IMR-90 (cell line): ENCODE measurements around the gene MYL10. TPM values are rescaled to one million over a fixed set of nuclear protein-coding genes. Genes with fewer than 3 reads are reported as not detected.

Source experiments
- ATAC-seq: fragments of 200-7000 bp; cut with Tn5 transposase; 2 replicates; pipeline ENCODE4 v1.9.1; 2020; ENCODE audit warnings: low read depth, mild to moderate bottlenecking, moderate library complexity
- BruUV-seq: library from RNA; stranded (reverse); fragments of 400-500 nt; replicated peaks from 2 replicates; lab custom pipeline; 2021; lab: Mats Ljungman, UMichigan
- CTCF ChIA-PET: fragments of 300-600 bp; formaldehyde crosslinking; extraction: SDS; loops from one replicate; lab custom pipeline; 2021; ENCODE audit warnings: antibody characterized with exemption; lab: Yijun Ruan, JAX
- POLR2A ChIA-PET: fragments of 300-600 bp; sonication (Branson Sonifier 250); formaldehyde crosslinking; loops from one replicate; lab custom pipeline; 2022; ENCODE audit warnings: antibody characterized with exemption; ENCODE audit not compliant: unreplicated experiment; lab: Charles Lee
- DNase-seq: peaks from one replicate; pipeline ENCODE4 v3.0.0; 2013
- H2AFZ ChIP-seq: replicated peaks from 2 replicates; pipeline ENCODE3; 2013; ENCODE audit warnings: low read length, mild to moderate bottlenecking; ENCODE audit not compliant: poor library complexity
- H2AK5ac ChIP-seq: 2 replicates; pipeline ENCODE4 v1.6.1; 2013; ENCODE audit warnings: low read depth, low read length, inconsistent platforms
- H2AK9ac ChIP-seq: replicated peaks from 2 replicates; pipeline ENCODE3; 2013; ENCODE audit warnings: mild to moderate bottlenecking, low read depth, low read length, moderate library complexity; ENCODE audit not compliant: poor library complexity
- H2BK120ac ChIP-seq: 2 replicates; pipeline ENCODE4 v1.6.1; 2013; ENCODE audit warnings: low read depth, low read length, inconsistent platforms
- H2BK15ac ChIP-seq: 3 replicates; pipeline ENCODE4 v1.6.1; 2013; ENCODE audit warnings: low read depth, low read length, inconsistent platforms
- H2BK20ac ChIP-seq: 2 replicates; pipeline ENCODE4 v1.6.1; 2013; ENCODE audit warnings: low read depth, mild to moderate bottlenecking, inconsistent platforms, low read length, moderate library complexity
- H2BK5ac ChIP-seq: 2 replicates; pipeline ENCODE4 v1.6.1; 2013; ENCODE audit warnings: mild to moderate bottlenecking, low read depth, low read length, inconsistent platforms; ENCODE audit not compliant: poor library complexity, severe bottlenecking
- H3K14ac ChIP-seq: replicated peaks from 2 replicates; pipeline ENCODE4 v1.6.1; 2013; ENCODE audit warnings: low read depth, low read length, inconsistent platforms
- H3K18ac ChIP-seq: 2 replicates; pipeline ENCODE4 v1.6.1; 2013; ENCODE audit warnings: low read depth, low read length, control low read depth
- H3K23ac ChIP-seq: 2 replicates; pipeline ENCODE4 v1.6.1; 2013; ENCODE audit warnings: low read depth, low read length, inconsistent platforms
- H3K27ac ChIP-seq: 2 replicates; pipeline ENCODE4 v1.5.1; 2013; ENCODE audit warnings: mild to moderate bottlenecking, control low read depth, low read length; ENCODE audit not compliant: insufficient read depth
- H3K27me3 ChIP-seq: 2 replicates; pipeline ENCODE4 v1.6.1; 2013; ENCODE audit warnings: low read length; ENCODE audit not compliant: control insufficient read depth, insufficient read depth
- H3K36me3 ChIP-seq: 2 replicates; pipeline ENCODE4 v1.6.1; 2013; ENCODE audit warnings: low read length, mixed read lengths; ENCODE audit not compliant: control insufficient read depth, insufficient read depth
- H3K4ac ChIP-seq: 2 replicates; pipeline ENCODE4 v1.6.1; 2013; ENCODE audit warnings: low read depth, low read length, inconsistent platforms
- H3K4me1 ChIP-seq: 2 replicates; pipeline ENCODE4 v1.6.1; 2013; ENCODE audit warnings: low read length, mixed read lengths; ENCODE audit not compliant: control insufficient read depth, insufficient read depth
- H3K4me2 ChIP-seq: 2 replicates; pipeline ENCODE4 v1.6.1; 2013; ENCODE audit warnings: low read depth, mild to moderate bottlenecking, control low read depth, low read length, moderate library complexity
- H3K4me3 ChIP-seq: 2 replicates; pipeline ENCODE4 v1.5.1; 2013; ENCODE audit warnings: low read depth, mild to moderate bottlenecking, control low read depth, low read length, moderate library complexity; ENCODE audit not compliant: insufficient read depth
- H3K56ac ChIP-seq: 2 replicates; pipeline ENCODE4 v1.6.1; 2013; ENCODE audit warnings: low read length, inconsistent platforms; ENCODE audit not compliant: insufficient read depth; ENCODE audit errors: extremely low read depth
- H3K79me1 ChIP-seq, 2 experiments: 2 replicates each; pipeline ENCODE4 v1.6.1; 2013; ENCODE audit warnings: low read length in 2 of 2, inconsistent platforms in 1 of 2, low read depth in 1 of 2
- H3K9ac ChIP-seq: 2 replicates; pipeline ENCODE4 v1.6.1; 2013; ENCODE audit warnings: low read depth, low read length, control low read depth
- H3K9me1 ChIP-seq: 2 replicates; pipeline ENCODE4 v1.6.1; 2013; ENCODE audit warnings: low read length, inconsistent platforms; ENCODE audit not compliant: insufficient read depth
- H3K9me3 ChIP-seq: 2 replicates; pipeline ENCODE4 v1.6.1; 2013; ENCODE audit warnings: low read length; ENCODE audit not compliant: control insufficient read depth, insufficient read depth
- H4K20me1 ChIP-seq: 2 replicates; pipeline ENCODE4 v1.6.1; 2013; ENCODE audit warnings: low read length, inconsistent platforms; ENCODE audit not compliant: insufficient read depth
- H4K5ac ChIP-seq: 2 replicates; pipeline ENCODE4 v1.6.1; 2013; ENCODE audit warnings: mild to moderate bottlenecking, low read depth, low read length, control low read depth
- H4K8ac ChIP-seq, 2 experiments: 2 replicates each; pipeline ENCODE4 v1.6.1; 2013; ENCODE audit warnings: low read depth in 2 of 2, low read length in 2 of 2, control low read depth in 1 of 2, inconsistent platforms in 1 of 2
- H4K91ac ChIP-seq: 2 replicates; pipeline ENCODE4 v1.6.1; 2013; ENCODE audit warnings: low read depth, low read length, inconsistent platforms; ENCODE audit not compliant: insufficient read depth
- CEBPB ChIP-seq: IDR thresholded peaks from 2 replicates; pipeline ENCODE4 v1.6.1; 2012; ENCODE audit warnings: low read depth, low read length, improper control_type of control experiment
- CTCF ChIP-seq: conservative IDR thresholded peaks from 2 replicates; pipeline ENCODE4 v1.5.1; 2012; ENCODE audit warnings: mild to moderate bottlenecking, low read depth, low read length, improper control_type of control experiment
- WGBS, 2 experiments: methylation state at CpG; one replicate each; pipeline versions ENCODE4 v1.1.5 to v1.1.7; 2013; ENCODE audit warnings: missing lambda C conversion rate in 2 of 2; ENCODE audit not compliant: insufficient read length in 1 of 2; ENCODE audit errors: extremely low coverage in 2 of 2; 5-methylcytosine and 5-hydroxymethylcytosine counted together
- dilution Hi-C: fragments of 300-500 bp; cut with HindIII; formaldehyde crosslinking; loops from one replicate; pipeline ENCODE4 v1.14.3; 2018; ENCODE audit warnings: low sequenced_read_pairs; ENCODE audit not compliant: unreplicated experiment
- in situ Hi-C: fragments of 300-500 bp; cut with MboI; formaldehyde crosslinking; loops from 3 replicates; pipeline ENCODE4 v1.14.3; 2019; ENCODE audit warnings: low sequenced_read_pairs, inconsistent platforms, mixed read lengths
- intact Hi-C: fragments of 100-400 bp; cut with micrococcal nuclease; formaldehyde crosslinking; loops from 2 replicates; pipeline ENCODE4 v1.10.0; 2022
- polyA plus RNA-seq, 3 experiments: library from polyadenylated mRNA; depleted of rRNA; stranded (reverse); fragments of >200 nt; gene quantifications; 2 replicates each; pipeline ENCODE4 v1.2.3, GENCODE V29; 2012; ENCODE audit warnings: low replicate concordance in 1 of 3
- total RNA-seq: library from RNA; depleted of rRNA; stranded (reverse); fragments of >200 nt; gene quantifications from 2 replicates; pipeline ENCODE4 v1.2.3, GENCODE V29; 2012

Gene MYL10
- total and polyA plus RNA-seq, 2 of the 4 experiments (the other 2 are of a cell fraction) = not detected

GRCh38 chr7:101596898-101597297 lies 32.2 kb downstream of the MYL10 start:
- Histone ChIP-seq H4K91ac (no peak overlapping the region), H3K79me1 (no peaks in the 10 kb centered on the region), H3K56ac (no peak overlapping the region), H3K4me1 (no peaks in the 10 kb centered on the region), H3K36me3 (no peaks in the 10 kb centered on the region), H2AFZ (no peak overlapping the region), H2AK9ac (no peak overlapping the region), H3K27ac (no peak overlapping the region), H3K18ac (no peak overlapping the region), H3K4ac (no peak overlapping the region), H4K20me1 (no peaks in the 10 kb centered on the region), H3K9me3 (peaks cover 3% of the 10 kb centered on the region), H3K23ac (no peak overlapping the region), H2BK20ac (no peak overlapping the region), H2AK5ac (no peak overlapping the region), H3K4me3 (no peak overlapping the region), H4K5ac (no peak overlapping the region), H3K9ac (no peak overlapping the region), H4K8ac (no peak overlapping the region), H3K9me1 (no peaks in the 10 kb centered on the region), H2BK5ac (no peak overlapping the region), H3K27me3 (peaks cover 25% of the 10 kb centered on the region), H2BK15ac (no peak overlapping the region), H3K4me2 (no peak overlapping the region), H3K14ac (no peak overlapping the region), H2BK120ac (no peak overlapping the region)
- in situ Hi-C loops = no loop called here
- WGBS, 2 experiments = no CpG with 5 or more reads among the region's 1 CpG
- ChIA-PET POLR2A (no interaction called here), CTCF (no interaction called here)
- intact Hi-C loops = no loop called here
- ATAC-seq = no peak
- no TSS peak for BruUV-seq
- 0 out of 2 replicates have a peak, but pooled peaks have one; percentile 28 for TF ChIP-seq CEBPB
- TF ChIP-seq CTCF = no peak
- dilution Hi-C loops = no loop called here
- DNase-seq = no peak
